Brain pericyte (primary cell): Measurements from ENCODE around the gene ASCL5.

Source experiments
- DNase-seq: peaks from one replicate; pipeline ENCODE4 v3.0.0-alpha.2; 2012; ENCODE audit warnings: low read depth, low spot score

Gene ASCL5

DNA sequence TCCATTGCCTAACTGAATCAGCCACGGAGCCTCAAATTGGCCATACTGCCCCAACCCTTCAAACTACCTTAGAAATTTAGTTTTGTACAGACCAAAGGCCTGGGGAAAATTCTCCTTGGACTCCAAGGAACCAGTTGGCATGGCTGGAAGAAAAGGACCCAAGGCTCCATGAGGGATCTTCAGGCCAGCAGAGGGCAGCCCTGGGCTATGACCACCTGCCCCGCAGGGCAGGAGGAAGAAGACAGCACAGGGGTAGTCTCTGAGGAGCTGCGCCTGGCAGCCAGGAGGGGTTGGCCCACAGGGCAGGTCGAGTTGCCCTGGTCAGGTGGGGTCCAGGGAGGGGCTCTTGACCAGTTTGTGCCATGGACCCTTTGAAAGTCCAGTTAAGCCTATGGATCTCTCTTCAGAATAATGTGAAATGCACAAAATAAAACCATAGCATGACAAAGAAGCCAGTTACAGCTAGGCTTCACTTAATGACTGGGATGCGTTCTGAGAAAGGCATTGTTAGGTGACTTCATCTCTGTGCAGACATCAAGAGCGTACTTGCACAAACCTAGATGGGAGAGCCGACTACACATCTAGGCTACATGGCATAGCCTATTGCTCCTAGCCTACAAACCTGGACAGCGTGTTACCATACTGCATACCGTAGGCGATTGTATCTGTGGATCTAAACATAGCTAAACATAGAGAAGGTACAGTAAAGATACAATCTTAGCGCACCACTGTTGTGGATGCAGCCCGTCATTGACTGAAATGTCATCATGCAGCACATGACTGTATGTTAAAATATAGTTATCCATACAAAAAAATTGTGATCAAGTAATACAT is 40.9 kb downstream of the ASCL5 start:
- no peak for DNase-seq

DNA sequence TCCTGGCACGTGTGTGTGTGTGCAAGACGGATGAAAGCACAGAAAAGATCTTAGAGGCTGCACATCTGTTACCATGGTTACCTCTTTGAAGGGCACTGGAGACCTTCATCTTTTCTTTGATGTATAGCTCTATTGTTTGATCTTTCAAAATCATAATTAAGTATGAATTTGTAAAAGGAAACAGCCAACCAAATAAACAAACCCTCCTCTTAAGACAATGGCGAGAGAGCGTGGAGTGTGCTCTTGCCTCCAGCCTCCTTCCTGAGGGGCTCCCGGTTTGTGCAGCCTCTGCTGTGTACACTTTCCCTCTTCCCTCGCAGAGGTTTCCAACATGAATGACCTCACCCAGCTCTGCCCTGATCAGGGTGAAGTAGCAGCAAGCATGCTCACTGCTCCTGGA is 42.7 kb downstream of the ASCL5 start:
- no peak for DNase-seq

- DNase-seq: no peak
Measured at GRCh38 chr1:201083741-201084140, 43.2 kb downstream of the ASCL5 start.

- no peak for DNase-seq
Measured at GRCh38 chr1:201080135-201080534, 46.8 kb downstream of the ASCL5 start.

DNA sequence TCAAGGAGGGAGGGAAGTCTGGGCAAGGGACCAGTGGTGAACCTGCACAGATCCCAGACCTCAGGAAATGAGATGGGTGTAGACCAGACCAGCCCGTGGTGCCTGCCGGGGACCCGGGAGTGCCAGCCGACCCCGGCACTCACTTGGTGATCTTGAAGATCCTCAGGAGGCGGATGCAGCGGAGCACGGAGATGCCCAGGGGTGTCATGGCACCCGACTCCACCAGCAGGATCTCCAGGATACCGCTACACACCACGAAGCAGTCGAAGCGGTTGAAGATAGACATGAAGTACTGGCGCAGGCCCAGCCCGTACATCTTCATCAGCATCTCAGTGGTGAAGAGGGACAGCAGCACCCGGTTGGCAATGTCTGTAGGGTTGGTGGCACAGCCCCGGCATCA is 49.2 kb downstream of the ASCL5 start:
- DNase-seq: no peak

DNA sequence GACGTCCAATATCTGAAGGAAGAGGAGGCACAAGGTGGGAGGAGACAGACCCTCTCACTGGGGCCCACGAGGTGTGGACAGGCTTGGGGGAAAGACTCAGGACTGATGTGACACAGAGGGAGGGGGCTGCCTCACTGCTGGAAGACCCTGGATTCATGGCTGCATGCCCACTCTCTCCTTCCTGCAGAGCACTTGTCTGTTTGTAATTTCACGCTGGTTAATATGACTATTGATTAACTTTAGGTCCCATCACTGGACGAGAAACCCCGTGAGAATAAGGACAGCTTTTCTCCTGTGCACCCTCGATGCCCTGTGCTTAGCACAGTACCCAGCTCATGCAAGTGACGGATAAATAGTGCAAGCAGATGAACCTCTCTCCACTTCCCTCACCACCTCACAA is 49.9 kb downstream of the ASCL5 start:
- DNase-seq: no peak

DNA sequence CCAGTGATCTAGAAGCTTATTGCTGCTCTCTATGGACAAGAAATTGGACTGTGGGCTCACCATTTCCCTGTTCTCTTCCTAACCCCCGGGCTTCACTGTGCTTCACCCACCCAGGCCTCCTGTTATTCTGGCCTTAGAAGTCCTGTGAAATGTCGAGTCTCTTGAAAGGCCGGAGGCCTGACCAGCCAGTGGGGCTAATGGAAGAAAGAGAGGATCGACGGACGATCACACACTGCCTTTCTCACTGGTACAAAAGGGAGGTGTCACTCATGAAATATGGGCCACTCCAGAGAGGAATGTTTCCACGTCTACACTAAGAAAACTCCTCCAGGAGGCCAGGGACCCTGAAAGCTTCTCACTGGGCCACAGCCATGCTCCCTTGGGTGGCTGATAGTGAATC is 50.9 kb downstream of the ASCL5 start:
- DNase-seq: no peak

GRCh38 chr1:201074018-201074417 is 53.0 kb downstream of the ASCL5 start:
- no peak for DNase-seq

GRCh38 chr1:201072922-201073321 is 54.1 kb downstream of the ASCL5 start:
- DNase-seq: no peak

- DNase-seq: no peak
Measured at GRCh38 chr1:201072149-201072548, 54.8 kb downstream of the ASCL5 start.

GRCh38 chr1:201069636-201070035 is 57.3 kb downstream of the ASCL5 start:
- no peak for DNase-seq

GRCh38 chr1:201068976-201069375 is 58.0 kb downstream of the ASCL5 start:
- DNase-seq: no peak

GRCh38 chr1:201066986-201067385 is 60.0 kb downstream of the ASCL5 start:
- DNase-seq: no peak

DNA sequence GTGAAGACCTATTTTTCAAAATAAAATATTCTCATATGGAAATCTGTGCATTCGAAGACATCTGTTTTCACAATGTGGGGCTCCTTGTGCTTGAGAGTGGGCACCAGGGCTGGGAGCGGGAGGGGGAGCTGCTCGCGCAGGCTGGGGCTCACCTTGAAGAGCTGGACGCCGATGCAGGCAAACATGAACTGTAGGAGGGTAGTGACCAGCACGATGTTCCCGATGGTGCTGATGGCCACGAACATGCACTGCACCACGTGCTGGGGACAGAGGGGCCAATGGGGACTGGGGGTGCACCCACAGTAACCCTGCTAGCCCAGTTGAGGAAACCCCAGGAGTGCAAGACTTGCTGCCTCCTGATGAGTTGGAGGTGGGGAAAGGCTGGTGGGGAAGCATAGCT is 61.3 kb downstream of the ASCL5 start:
- DNase-seq: no peak

DNA sequence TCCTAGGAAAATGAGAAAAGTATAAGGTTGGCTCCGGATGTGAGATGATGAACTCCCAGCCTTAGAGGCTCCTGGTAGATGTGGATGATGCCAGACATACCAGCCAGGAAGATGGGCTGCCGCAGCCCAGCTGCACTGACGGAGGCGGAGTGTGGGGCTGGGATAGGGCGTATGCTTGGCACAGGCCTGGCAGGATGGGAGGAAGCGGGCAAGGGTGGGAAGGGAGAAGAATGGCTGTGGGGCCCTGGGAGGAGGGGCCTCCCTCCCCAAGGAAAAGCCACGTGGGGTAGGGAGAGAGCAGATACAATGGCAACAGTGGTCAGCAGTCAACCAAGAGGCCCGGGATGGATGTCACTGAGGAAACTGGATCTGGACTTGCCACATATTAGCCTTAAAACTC is 62.2 kb downstream of the ASCL5 start:
- no peak for DNase-seq
